NCI-H510A (cell line): ENCODE data around the gene TAF4.
"Not testable (repeated sequence)": the region's sequence is repeated elsewhere in the genome, so short reads cannot be mapped to it uniquely, and the experiment has no call there.

Experiments
- DNase-seq: peaks from one replicate; lab custom pipeline; 2025; lab: John Stamatoyannopoulos, UW

The TAF4 gene

DNA sequence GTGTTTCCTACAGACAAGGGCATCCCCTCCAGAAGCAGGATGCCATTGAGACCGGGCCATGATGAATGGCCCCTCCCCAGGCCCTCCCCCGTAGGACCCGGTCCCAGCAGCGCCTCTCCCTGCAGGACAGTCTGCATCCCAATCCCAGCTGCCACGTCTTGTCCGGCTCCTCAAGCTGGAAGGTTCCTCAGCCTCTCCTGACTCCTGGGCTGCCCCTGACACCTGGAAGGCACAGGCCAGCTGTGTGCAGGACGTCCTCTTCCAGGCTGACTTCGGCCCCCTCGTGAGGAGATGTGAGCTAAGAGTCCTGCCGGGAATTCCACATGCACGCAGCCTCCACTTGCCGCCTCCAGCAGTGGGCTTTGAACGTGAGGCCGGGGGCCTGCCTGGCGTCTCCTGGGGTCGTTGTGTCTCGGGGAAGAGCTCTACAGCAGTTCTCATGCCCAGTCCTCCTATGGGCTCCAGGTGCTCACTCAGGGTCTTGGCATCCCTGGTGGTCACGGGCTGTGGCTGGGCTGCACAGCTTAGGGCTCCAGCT lies 64.4 kb downstream of the TAF4 start:
- no peak for DNase-seq

DNA sequence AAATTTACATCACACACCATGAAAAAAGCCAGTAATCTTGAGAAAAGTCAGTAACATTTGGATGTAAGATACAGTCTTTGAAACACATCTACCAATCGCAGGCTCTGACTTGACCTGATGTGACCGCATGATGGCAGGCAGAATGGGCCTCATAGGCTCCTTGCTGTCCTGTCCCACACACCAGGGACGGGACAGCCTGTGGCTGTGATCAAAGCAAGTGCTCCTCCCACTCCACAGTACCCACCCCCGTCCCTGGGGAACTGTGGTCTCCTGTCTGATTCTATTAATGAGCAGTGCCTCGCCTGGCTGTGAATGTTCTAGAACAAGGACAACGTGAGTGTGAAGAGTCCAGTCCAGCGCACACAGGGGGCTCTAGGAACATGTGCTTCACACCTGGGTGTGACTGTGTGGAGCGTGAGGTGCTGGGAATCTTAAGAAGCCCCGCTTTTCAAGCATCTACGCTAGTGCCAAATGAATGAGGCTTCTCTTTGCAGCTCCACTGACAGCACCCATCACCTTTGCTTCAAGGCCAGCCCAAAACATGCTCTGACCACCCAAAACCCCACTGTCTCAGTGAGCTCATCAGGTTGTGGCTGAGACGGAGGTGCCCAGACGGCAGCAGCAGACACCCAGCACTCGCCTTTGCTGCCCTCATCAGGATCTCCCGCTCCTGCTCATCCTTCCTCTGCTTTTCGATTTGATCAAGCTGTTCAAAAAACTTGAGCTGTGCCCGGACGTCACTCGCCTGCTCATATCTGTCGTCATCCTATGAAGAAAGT lies 67.1 kb downstream of the TAF4 start:
- DNase-seq, result no peak

DNA sequence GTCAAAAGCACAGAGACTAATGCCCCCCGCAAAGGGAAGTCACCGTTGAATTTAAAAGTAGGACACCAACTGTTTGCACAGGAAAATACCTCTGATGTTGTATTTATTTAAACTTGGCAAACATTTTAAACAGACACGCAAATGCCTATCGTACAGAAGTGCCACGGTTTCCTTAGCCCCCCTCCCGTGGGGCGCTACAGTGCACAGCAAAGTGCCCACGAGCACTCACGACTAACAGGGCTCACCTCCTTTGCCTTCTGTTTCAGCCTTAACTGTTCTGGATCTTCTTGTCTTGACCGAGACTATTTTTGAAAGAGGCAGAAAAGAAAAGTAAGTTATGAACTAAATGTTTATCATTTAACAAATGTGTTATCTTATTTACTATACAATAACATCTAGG lies 67.8 kb downstream of the TAF4 start:
- no peak for DNase-seq

DNA sequence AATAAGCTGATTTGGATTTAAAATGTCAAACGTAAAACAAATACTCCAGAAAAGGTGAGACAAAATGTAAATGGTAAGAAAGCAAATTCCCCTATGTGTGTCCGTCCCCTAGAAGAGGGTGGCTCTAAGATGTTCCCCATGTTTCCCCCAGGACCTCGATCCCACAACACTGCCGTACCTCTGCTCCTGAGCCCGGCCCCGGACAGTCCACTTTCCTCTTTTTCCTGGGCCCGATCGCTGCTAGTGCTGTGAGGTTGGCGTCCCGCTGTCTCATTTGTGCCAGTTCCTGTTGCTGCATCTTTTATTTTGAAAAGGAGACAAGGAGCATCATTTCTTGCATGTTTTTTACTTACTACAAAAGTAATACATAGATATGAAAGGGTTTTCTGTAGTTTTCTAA lies 68.3 kb downstream of the TAF4 start:
- DNase-seq, result no peak

DNA sequence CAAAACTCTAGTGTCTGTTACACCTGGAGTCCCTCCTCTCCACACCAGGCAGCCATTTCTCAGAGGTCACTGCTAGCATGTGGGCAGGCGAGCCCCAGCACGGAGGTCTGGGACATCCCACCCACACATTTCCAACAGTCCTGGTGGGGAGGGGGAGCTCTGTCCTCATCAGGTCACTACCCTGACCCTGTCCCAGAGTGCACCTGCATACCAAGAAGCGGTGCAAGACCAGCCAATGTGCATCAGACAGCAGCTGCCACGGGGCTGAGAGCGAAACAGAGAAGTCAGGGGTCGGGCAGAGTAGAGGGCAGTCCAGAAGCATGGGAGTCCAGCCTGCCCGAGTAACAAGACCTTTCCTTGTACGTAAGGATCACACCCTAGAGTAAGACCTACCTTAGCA lies 71.1 kb downstream of the TAF4 start:
- DNase-seq, result no peak

DNA sequence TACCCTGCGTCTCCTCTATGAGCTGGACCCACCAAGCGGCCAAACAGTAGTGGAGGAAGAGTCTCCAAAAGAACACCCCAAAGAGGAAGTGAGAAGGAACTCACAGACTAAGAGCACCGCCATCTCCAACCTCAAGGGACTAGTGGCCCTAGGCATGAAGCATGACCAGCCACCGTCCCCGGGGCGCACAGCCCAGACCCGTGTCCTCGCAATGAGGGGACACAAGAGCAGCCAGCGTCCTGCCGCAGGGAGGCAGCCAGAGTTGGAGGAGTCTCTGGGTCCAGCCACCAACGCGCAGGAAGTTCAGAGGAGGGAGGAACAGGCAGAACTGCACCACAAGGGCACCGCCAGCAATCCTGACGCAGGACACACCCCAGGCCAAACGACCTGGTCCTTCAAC lies 72.6 kb downstream of the TAF4 start:
- no peak for DNase-seq

DNA sequence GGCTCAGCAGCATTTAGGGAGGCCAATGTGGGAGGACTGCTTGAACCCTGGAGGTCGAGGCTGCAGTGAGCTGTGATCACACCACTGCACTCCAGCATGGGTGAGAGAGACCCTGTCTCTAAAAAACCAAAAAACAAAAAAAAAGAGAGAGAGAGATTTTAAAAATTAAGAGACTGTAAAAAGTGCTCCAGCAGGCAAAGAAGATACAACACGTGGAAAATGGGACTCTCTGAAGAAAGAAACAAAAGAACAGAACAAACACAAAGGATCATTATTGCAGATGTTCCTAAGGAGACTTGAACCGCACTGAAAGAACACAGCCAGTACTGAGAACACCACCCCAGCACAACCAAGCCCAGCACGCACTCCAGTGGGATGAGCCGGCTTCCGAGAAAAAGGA lies 74.2 kb downstream of the TAF4 start:
- no peak for DNase-seq

DNA sequence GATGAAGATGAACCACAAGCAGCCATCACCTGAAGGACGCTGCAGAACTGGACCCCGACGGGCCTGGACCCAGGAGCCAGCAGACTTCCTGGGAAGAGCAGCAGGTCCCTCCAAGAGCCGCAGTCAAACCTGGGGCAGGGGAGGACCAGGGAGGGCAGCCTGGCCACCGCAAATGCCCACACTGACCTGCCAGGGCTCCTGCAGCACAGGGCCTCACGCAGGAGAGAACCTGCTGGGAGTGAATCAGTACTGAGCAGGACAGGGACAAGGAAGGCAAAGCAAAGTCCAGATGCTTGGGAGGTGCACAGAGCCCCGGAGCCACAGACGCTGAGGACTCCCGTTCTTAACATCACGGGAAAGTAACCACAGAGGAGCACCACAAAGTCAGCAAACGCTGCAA lies 75.2 kb downstream of the TAF4 start:
- no peak for DNase-seq

DNA sequence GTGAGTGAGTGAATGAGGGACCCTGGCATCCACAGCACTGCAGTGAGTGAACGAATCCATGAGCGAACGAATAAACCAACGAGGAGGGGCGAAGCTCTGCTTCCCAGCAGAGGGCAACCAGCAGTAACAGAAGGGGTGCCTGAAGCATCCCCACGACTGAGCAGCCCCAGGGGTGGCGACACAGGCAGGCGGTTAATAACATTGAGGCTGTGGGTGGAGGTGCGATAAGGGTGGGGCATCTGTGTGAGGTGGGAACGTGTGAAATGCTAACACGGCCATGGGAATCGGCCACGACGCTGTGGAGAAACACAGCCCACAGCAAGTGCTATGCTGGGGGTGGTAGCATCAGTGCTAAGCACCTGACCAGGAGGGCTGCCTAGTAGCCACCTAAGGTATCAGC lies 75.9 kb downstream of the TAF4 start:
- DNase-seq, result no peak

DNA sequence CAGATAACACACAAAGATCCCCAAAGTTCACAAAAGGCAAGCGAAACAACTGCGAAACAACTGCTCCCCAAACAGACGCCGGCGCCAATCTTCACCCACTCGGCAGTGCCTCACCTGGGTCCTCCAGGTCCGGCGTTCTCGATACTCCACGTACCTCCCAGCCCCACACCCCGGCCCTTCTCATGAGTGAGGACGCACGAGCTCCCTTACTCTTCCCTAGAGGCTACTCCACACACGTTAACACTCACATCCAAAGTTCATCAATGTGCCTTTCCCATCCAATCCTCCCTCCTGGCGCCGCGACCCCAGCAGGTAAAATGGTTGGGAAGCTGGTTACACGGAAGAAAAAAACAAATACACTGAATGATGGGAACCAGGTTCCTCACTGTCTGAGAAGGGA lies 77.0 kb downstream of the TAF4 start:
- no peak for DNase-seq

DNA sequence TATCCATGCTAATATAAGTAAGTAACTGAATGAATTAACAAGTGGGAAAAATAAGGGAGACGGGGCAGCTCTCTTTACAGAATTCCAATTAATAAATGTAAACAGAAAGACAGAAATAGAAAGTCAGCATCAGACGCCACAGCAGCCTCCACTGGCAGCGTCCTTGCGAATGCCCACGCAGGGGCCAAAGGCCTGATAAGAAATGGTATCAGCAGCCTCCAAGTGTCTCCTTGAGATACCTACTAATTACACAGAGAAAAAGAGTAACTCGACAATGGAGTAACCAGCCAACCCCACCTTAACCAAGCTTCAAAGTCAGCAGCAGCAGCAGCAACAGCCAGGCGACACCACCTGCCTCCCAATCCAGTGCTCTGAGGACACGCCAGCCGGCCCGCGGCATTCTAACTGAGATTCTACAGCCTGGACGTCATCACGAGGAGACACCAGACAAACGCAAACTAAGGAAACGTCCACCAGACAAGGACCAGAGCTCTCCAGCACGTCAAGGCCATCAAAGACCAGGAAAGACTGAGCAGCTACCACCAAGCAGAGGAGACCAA lies 78.8 kb downstream of the TAF4 start:
- no peak for DNase-seq

DNA sequence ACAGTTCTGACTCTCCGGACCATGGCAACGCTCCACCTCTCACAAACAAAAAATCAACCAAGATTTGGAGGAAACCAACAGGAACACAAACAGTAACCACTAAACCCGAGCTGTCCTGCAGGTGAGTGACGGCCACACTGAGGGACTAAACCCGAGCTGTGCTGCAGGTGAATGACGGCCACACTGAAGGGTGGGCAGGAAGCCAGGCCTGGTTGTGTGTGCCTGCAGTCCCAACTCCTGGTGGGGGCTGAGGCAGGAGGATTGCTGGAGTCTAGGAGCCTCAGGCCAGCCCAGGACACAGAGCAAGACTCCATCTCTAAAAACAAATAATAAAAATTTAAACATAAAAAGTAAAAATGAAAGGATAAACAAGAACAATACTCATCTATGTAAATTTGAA lies 80.6 kb downstream of the TAF4 start:
- DNase-seq, result no peak

DNA sequence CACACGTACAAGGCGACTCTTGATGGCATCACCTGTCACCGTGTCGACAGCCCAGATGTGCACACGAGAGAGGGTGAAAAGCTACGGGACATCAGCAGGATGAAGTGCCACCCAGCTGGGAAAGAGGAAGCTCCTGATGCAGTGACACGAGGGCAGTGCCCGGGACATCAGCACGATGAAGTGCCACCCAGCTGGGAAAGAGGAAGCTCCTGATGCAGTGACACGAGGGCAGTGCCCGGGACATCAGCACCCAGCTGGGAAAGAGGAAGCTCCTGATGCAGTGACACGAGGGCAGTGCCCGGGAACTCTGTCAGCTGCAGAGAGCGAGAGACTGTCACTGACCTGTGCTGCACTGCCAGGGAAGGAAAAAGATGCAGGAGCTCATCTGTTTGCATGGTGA lies 81.2 kb downstream of the TAF4 start:
- DNase-seq, result not testable (repeated sequence)

DNA sequence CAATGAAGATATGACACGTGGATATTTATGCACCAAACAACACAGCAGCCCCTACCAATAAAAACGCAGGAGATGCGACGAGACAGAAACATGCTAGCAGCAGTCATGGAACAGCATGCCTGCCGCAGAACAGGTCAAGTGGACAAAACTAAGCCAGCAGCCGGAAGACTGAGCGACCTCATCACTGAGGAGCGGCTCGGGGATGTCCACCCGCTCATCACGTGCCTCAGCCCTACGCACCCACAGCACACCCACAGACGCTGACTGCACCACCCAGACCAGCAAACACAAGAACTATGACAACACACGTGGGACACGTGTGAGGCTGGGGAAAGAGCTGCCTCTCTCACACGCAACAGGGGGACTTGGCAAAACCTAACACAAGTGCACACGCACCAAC lies 81.7 kb downstream of the TAF4 start:
- DNase-seq, result no peak

DNA sequence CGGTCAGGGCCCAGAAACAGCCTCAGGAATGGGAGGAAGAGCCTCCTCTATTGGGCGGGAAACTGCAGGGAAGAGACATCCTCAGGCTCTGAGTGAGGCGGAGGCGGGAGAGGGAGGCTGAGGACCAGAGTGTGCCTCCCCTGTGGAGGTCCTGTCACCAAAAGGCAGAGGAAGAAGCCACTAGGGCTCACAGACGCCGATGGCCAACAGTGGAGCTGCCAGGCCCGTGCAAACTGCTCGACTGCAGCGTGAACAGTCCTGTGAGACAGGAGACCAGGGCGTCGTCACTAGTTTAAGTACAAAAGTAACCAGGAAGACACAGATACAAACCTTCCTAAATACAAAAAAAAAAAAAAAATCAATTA lies 82.7 kb downstream of the TAF4 start:
- no peak for DNase-seq

DNA sequence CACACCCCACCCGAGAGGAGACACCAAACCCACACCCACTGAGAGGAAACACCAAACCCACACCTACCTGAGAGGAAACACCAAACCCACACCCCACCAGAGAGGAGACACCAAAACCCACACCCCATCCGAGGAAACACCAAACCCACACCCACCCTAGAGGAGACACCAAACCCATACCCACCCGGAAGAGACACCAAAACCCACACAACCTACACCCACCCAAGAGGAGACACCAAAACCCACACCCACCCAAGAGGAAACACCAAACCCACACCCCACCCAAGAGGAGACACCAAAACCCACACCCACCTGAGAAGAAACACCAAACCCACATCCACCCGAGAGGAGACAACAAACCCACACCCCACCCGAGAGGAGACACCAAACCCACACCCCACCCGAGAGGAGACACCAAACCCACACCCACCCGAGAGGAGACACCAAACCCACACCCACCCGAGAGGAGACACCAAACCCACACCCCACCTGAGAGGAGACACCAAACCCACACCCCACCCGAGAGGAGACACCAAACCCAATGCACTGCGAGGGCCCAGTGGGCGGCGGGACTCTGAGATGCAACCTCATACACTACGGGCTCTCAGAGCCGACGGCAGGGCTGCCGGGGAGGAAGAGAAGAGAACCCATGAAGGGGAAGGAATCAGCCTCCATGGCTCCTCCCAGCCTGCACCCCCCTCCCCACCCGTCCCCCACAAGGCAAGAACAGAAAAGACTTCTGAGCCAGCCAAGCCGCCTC lies 83.3 kb downstream of the TAF4 start:
- DNase-seq, result no peak

DNA sequence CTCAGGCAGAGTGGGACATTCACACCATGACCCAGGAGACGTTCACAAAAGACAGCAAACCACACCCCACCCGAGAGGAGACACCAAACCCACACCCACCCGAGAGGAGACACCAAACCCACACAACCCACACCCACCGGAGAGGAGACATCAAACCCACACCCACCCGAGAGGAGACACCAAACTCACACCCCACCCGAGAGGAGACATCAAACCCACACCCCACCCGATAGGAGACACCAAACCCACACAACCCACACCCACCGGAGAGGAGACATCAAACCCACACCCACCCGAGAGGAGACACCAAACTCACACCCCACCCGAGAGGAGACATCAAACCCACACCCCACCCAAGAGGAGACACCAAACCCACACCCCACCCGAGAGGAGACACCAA lies 84.0 kb downstream of the TAF4 start:
- not testable (repeated sequence) for DNase-seq

DNA sequence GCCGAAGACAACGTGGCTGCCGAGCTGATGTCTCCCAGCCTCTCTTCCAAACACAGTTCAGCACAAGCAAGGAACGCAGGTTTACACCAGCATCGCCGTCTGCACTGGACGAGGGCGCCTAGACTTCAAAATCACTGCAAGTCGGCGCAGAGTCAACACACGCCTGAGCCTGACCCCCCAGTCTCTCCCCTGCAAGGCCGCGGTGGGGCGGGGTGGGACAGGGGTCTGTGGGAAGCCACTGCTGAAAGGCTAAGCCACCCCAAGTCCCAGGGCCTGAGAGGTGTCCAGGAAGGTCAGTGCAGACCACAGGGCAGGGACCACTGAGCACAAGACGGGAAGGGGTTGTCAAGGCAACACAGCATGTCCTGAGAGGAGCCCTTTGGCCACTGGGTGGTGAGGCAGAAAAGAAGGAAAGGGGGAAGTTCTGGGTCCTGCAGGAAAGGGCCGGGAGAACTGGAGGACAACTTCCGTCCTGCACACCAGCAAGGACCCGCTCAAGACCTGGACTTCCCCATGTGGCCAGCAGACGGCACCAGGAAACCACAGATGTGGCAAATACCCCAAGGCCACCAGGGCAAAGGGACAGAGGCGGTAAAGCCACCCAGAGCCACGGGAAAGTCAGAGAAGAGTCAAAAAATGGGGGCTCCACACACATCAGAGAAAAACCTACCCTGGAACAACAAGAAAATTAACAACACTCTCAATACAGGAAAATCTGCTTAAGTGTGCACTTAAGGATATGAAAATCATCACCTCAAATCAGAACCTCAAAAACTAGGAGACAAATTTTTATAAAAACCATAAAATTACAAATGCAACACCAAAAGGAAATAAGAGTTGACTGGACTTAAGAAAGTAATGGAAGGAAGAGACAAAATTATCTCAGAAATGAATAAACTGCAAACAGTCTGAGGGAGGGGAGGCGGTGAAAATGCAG lies 84.8 kb downstream of the TAF4 start:
- no peak for DNase-seq

DNA sequence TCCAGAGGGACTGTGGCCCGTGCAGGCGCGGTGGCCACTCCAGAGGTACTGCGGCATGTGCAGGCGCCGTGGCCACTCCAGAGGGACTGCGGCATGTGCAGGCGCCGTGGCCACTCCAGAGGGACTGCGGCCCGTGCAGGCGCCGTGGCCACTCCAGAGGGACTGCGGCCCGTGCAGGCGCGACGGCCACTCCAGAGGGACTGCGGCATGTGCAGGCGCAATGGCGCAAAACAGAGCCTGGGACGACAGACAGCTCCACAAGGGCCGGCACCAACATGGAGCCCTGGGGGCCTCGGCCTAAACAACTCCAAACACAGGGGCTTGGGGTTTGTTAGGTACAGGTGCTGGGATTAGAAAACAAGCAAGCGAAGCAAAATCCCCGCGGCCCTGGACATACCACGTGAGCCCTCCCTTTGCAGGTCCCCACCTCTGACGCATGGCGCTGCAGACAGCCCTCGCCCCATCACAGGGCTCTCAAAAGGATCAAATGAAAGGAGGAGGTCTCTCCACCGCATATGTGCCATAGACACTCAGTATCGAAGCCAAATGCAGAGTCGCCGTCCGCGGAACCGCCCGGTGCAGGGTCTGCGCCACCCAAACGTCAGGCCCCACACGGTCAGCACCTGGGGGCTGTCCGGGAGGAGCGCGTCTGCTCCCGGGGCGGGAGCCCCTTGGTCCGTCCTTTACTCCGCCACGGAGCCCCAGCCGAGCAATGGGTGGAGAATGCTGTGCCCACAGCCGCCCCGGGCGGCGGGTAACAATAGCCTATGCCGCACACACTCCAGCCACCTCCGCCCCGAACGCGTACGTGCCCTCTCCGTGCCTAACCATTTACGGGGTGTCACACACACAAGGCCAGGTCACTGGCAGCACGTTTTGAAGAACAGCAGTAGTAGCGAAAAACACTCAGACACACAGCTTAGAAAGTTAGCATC lies 85.7 kb downstream of the TAF4 start:
- DNase-seq, result no peak

DNA sequence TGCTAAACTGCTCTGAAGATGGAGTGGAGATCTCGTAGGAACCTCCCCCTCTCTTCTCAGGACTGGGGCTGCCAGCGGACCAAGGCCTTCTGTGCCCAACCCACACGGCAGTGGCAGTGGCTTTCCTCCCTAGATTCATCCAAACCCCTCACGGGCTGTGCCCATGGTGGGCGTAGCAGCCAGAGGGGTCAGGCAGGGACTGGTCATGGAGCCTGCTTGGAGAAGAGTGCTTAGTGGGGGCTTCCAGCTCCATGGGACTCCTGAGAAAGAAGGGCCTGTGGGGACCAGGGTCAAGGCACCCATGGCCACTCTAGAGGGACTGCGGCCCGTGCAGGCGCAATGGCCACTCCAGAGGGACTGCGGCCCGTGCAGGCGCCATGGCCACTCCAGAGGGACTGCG lies 86.6 kb downstream of the TAF4 start:
- no peak for DNase-seq

DNA sequence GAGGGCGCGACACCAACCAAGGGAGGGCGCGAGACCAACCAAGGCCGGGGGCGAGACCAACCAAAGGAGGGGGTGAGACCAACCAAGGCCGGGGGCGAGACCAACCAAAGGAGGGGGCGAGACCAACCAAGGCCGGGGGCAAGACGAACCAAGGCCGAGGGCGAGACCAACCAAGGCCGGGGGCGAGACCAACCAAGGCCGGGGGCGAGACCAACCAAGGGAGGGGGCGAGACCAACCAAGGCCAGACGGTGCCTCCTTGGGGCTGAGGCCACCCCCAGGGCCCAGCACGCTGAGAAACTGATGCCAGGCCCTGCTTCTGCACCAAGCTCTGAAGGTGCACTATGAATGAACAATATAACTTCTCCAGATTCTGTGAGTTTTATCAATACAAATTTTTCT lies 87.2 kb downstream of the TAF4 start:
- no peak for DNase-seq
